Ovary (tissue), 3 donors: ENCODE results near the gene CBR3.

Experiments
- CTCF ChIP-seq, 3 donors: fragments of 450-650 bp in 2 of 3; fragments of 200-600 bp in 1 of 3; IDR thresholded peaks; one replicate each; pipeline versions ENCODE4 v1.5.1 to v1.8.0; 2016 to 2022; ENCODE audit warnings: antibody characterized with exemption in 3 of 3, mild to moderate bottlenecking in 1 of 3
- POLR2A ChIP-seq: fragments of 450-650 bp; IDR thresholded peaks from one replicate; pipeline ENCODE4 v1.6.1; 2017; ENCODE audit warnings: antibody characterized with exemption, mild to moderate bottlenecking, moderate library complexity
- donor health status: DM: no; HTN: no; CAD: no.

- no peak for TF ChIP-seq POLR2A
- no peak for TF ChIP-seq CTCF (IDR thresholded peaks at IDR 0.05)
Observed at GRCh38 chr21:36120304-36120888, 14.5 kb upstream of the CBR3 start.
